ENCODE data around the gene GDF9.

DNA sequence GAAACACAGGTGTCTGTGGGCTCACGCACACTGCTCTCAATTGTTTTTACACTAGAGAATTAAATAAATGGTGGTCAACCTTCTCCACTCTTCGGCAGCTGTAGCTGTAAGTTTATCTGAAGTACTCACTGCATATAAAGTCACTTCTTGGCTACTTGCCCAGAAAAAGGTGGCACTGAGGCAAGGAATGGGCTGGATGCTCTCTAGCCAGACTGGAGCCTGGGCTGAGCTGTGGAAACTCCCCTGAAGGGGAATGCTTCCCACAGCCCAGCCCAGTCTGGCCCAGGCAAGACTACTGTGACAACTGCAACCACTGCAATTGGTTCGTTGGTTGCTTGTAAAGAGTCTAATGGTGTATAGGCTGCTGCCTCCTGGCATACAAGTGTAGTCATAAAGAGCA is 11.7 kb upstream of the GDF9 start:
- TF ChIP-seq, protein P1, sequence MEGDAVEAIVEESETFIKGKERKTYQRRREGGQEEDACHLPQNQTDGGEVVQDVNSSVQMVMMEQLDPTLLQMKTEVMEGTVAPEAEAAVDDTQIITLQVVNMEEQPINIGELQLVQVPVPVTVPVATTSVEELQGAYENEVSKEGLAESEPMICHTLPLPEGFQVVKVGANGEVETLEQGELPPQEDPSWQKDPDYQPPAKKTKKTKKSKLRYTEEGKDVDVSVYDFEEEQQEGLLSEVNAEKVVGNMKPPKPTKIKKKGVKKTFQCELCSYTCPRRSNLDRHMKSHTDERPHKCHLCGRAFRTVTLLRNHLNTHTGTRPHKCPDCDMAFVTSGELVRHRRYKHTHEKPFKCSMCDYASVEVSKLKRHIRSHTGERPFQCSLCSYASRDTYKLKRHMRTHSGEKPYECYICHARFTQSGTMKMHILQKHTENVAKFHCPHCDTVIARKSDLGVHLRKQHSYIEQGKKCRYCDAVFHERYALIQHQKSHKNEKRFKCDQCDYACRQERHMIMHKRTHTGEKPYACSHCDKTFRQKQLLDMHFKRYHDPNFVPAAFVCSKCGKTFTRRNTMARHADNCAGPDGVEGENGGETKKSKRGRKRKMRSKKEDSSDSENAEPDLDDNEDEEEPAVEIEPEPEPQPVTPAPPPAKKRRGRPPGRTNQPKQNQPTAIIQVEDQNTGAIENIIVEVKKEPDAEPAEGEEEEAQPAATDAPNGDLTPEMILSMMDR (conservative IDR thresholded peaks at IDR 0.05; ENCODE audit: low read depth, low read length), result no peak
- no peak for TF ChIP-seq EZH2phosphoT487 (IDR thresholded peaks at IDR 0.05; ENCODE audit: borderline replicate concordance, low read length)
- no peak for TF ChIP-seq EZH2 (IDR thresholded peaks at IDR 0.05; ENCODE audit: low read length, unreplicated experiment)
